ENCODE measurements around the gene SYCP3. TPM values are rescaled to one million over a fixed set of nuclear protein-coding genes. Genes with fewer than 3 reads are reported as not detected.

Gene SYCP3
- total RNA-seq, 1 donor from 2014 or later: not detected

- Histone ChIP-seq H3K9ac (ENCODE audit: low read depth in 1 of 3, low read length in 3 of 3) (no peak overlapping the region), H3K4me3 (ENCODE audit: low read length in 3 of 3) (no peak overlapping the region), H3K36me3 (ENCODE audit: control insufficient read depth in 3 of 3, insufficient read depth in 3 of 3, low read length in 3 of 3) (peaks cover 13 to 27% (median 22%) of the 10 kb centered on the region in 3 donors), H3K4me1 (ENCODE audit: control insufficient read depth in 3 of 3, insufficient read depth in 3 of 3, low read length in 3 of 3) (no peaks in the 10 kb centered on the region), H3K27me3 (ENCODE audit: control insufficient read depth in 3 of 3, insufficient read depth in 3 of 3, low read length in 3 of 3) (no peaks in the 10 kb centered on the region), H3K9me3 (ENCODE audit: control insufficient read depth in 3 of 3, low read length in 3 of 3) (no peaks in the 10 kb centered on the region), H3K27ac (ENCODE audit: low read depth, low read length) (no peak overlapping the region)
Measured at GRCh38 chr12:101763246-101763931, 24.1 kb upstream of the SYCP3 start.

GRCh38 chr12:101761781-101762180, 22.5 kb upstream of the SYCP3 start:
- no peaks in the 10 kb centered on the region for H3K27me3 ChIP-seq (ENCODE audit: control insufficient read depth in 3 of 3, insufficient read depth in 3 of 3, low read length in 3 of 3)
- no peak overlapping the region for H3K4me3 ChIP-seq (ENCODE audit: low read length in 3 of 3)
- H3K9ac ChIP-seq (ENCODE audit: low read depth in 1 of 3, low read length in 3 of 3): no peak overlapping the region
- H3K9me3 ChIP-seq (ENCODE audit: control insufficient read depth in 3 of 3, low read length in 3 of 3): no peaks in the 10 kb centered on the region
- peaks cover 8 to 19% (median 15%) of the 10 kb centered on the region in 3 donors for H3K36me3 ChIP-seq (ENCODE audit: control insufficient read depth in 3 of 3, insufficient read depth in 3 of 3, low read length in 3 of 3)
- no peaks in the 10 kb centered on the region for H3K4me1 ChIP-seq (ENCODE audit: control insufficient read depth in 3 of 3, insufficient read depth in 3 of 3, low read length in 3 of 3)
- H3K27ac ChIP-seq (ENCODE audit: low read depth, low read length): no peak overlapping the region

- Histone ChIP-seq H3K9me3 (ENCODE audit: control insufficient read depth in 3 of 3, low read length in 3 of 3) (no peaks in the 10 kb centered on the region), H3K9ac (ENCODE audit: low read depth in 1 of 3, low read length in 3 of 3) (no peak overlapping the region), H3K4me3 (ENCODE audit: low read length in 3 of 3) (no peak overlapping the region), H3K27ac (ENCODE audit: low read depth, low read length) (no peak overlapping the region), H3K27me3 (ENCODE audit: control insufficient read depth in 3 of 3, insufficient read depth in 3 of 3, low read length in 3 of 3) (no peaks in the 10 kb centered on the region), H3K36me3 (ENCODE audit: control insufficient read depth in 3 of 3, insufficient read depth in 3 of 3, low read length in 3 of 3) (peaks cover 7 to 18% (median 15%) of the 10 kb centered on the region in 3 donors), H3K4me1 (ENCODE audit: control insufficient read depth in 3 of 3, insufficient read depth in 3 of 3, low read length in 3 of 3) (no peaks in the 10 kb centered on the region)
Measured at GRCh38 chr12:101761350-101761749, 22.1 kb upstream of the SYCP3 start.

GRCh38 chr12:101759396-101760047, 20.3 kb upstream of the SYCP3 start:
- peaks cover 4 to 18% (median 12%) of the 10 kb centered on the region in 3 donors for H3K36me3 ChIP-seq (ENCODE audit: control insufficient read depth in 3 of 3, insufficient read depth in 3 of 3, low read length in 3 of 3)

GRCh38 chr12:101750152-101750551, 10.9 kb upstream of the SYCP3 start:
- Histone ChIP-seq H3K36me3 (ENCODE audit: control insufficient read depth in 3 of 3, insufficient read depth in 3 of 3, low read length in 3 of 3) (peaks cover 32 to 57% (median 44%) of the 10 kb centered on the region in 3 donors), H3K9me3 (ENCODE audit: control insufficient read depth in 3 of 3, low read length in 3 of 3) (no peaks in the 10 kb centered on the region), H3K4me1 (ENCODE audit: control insufficient read depth in 3 of 3, insufficient read depth in 3 of 3, low read length in 3 of 3) (no peaks in the 10 kb centered on the region), H3K4me3 (ENCODE audit: low read length in 3 of 3) (no peak overlapping the region), H3K9ac (ENCODE audit: low read depth in 1 of 3, low read length in 3 of 3) (no peak overlapping the region), H3K27ac (ENCODE audit: low read depth, low read length) (no peak overlapping the region), H3K27me3 (ENCODE audit: control insufficient read depth in 3 of 3, insufficient read depth in 3 of 3, low read length in 3 of 3) (no peaks in the 10 kb centered on the region)

More at GRCh38 chr12:101759396-101760047, 20.3 kb upstream of the SYCP3 start:
- H3K4me3 ChIP-seq (ENCODE audit: low read length in 3 of 3): no peak overlapping the region
- no peaks in the 10 kb centered on the region for H3K9me3 ChIP-seq (ENCODE audit: control insufficient read depth in 3 of 3, low read length in 3 of 3)
- H3K27ac ChIP-seq (ENCODE audit: low read depth, low read length): no peak overlapping the region
- no peak overlapping the region for H3K9ac ChIP-seq (ENCODE audit: low read depth in 1 of 3, low read length in 3 of 3)
- H3K27me3 ChIP-seq (ENCODE audit: control insufficient read depth in 3 of 3, insufficient read depth in 3 of 3, low read length in 3 of 3): no peaks in the 10 kb centered on the region
- no peaks in the 10 kb centered on the region for H3K4me1 ChIP-seq (ENCODE audit: control insufficient read depth in 3 of 3, insufficient read depth in 3 of 3, low read length in 3 of 3)

GRCh38 chr12:101749657-101750056, 10.4 kb upstream of the SYCP3 start:
- H3K9ac ChIP-seq (ENCODE audit: low read depth in 1 of 3, low read length in 3 of 3): no peak overlapping the region
- peaks cover 32 to 62% (median 43%) of the 10 kb centered on the region in 3 donors for H3K36me3 ChIP-seq (ENCODE audit: control insufficient read depth in 3 of 3, insufficient read depth in 3 of 3, low read length in 3 of 3)

GRCh38 chr12:101748907-101749306, 9.6 kb upstream of the SYCP3 start:
- peaks cover 37 to 68% (median 51%) of the 10 kb centered on the region in 3 donors for H3K36me3 ChIP-seq (ENCODE audit: control insufficient read depth in 3 of 3, insufficient read depth in 3 of 3, low read length in 3 of 3)

More at GRCh38 chr12:101749657-101750056, 10.4 kb upstream of the SYCP3 start:
- no peaks in the 10 kb centered on the region for H3K27me3 ChIP-seq (ENCODE audit: control insufficient read depth in 3 of 3, insufficient read depth in 3 of 3, low read length in 3 of 3)
- H3K9me3 ChIP-seq (ENCODE audit: control insufficient read depth in 3 of 3, low read length in 3 of 3): no peaks in the 10 kb centered on the region
- H3K4me1 ChIP-seq (ENCODE audit: control insufficient read depth in 3 of 3, insufficient read depth in 3 of 3, low read length in 3 of 3): no peaks in the 10 kb centered on the region
- H3K4me3 ChIP-seq (ENCODE audit: low read length in 3 of 3): no peak overlapping the region
- no peak overlapping the region for H3K27ac ChIP-seq (ENCODE audit: low read depth, low read length)

GRCh38 chr12:101747697-101748096, 8.4 kb upstream of the SYCP3 start:
- Histone ChIP-seq H3K9me3 (ENCODE audit: control insufficient read depth in 3 of 3, low read length in 3 of 3) (no peaks in the 10 kb centered on the region), H3K4me1 (ENCODE audit: control insufficient read depth in 3 of 3, insufficient read depth in 3 of 3, low read length in 3 of 3) (no peaks in the 10 kb centered on the region), H3K4me3 (ENCODE audit: low read length in 3 of 3) (no peak overlapping the region), H3K27ac (ENCODE audit: low read depth, low read length) (no peak overlapping the region), H3K27me3 (ENCODE audit: control insufficient read depth in 3 of 3, insufficient read depth in 3 of 3, low read length in 3 of 3) (no peaks in the 10 kb centered on the region), H3K36me3 (ENCODE audit: control insufficient read depth in 3 of 3, insufficient read depth in 3 of 3, low read length in 3 of 3) (peaks cover 37 to 64% (median 52%) of the 10 kb centered on the region in 3 donors), H3K9ac (ENCODE audit: low read depth in 1 of 3, low read length in 3 of 3) (no peak overlapping the region)

More at GRCh38 chr12:101748907-101749306, 9.6 kb upstream of the SYCP3 start:
- no peaks in the 10 kb centered on the region for H3K27me3 ChIP-seq (ENCODE audit: control insufficient read depth in 3 of 3, insufficient read depth in 3 of 3, low read length in 3 of 3)
- H3K4me3 ChIP-seq (ENCODE audit: low read length in 3 of 3): no peak overlapping the region
- no peak overlapping the region for H3K9ac ChIP-seq (ENCODE audit: low read depth in 1 of 3, low read length in 3 of 3)
- no peaks in the 10 kb centered on the region for H3K4me1 ChIP-seq (ENCODE audit: control insufficient read depth in 3 of 3, insufficient read depth in 3 of 3, low read length in 3 of 3)
- H3K9me3 ChIP-seq (ENCODE audit: control insufficient read depth in 3 of 3, low read length in 3 of 3): no peaks in the 10 kb centered on the region
- no peak overlapping the region for H3K27ac ChIP-seq (ENCODE audit: low read depth, low read length)

GRCh38 chr12:101746661-101747060, 7.4 kb upstream of the SYCP3 start:
- Histone ChIP-seq H3K27ac (ENCODE audit: low read depth, low read length) (no peak overlapping the region), H3K36me3 (ENCODE audit: control insufficient read depth in 3 of 3, insufficient read depth in 3 of 3, low read length in 3 of 3) (peaks cover 35 to 61% (median 47%) of the 10 kb centered on the region in 3 donors), H3K4me3 (ENCODE audit: low read length in 3 of 3) (no peak overlapping the region), H3K4me1 (ENCODE audit: control insufficient read depth in 3 of 3, insufficient read depth in 3 of 3, low read length in 3 of 3) (no peaks in the 10 kb centered on the region), H3K9me3 (ENCODE audit: control insufficient read depth in 3 of 3, low read length in 3 of 3) (no peaks in the 10 kb centered on the region), H3K9ac (ENCODE audit: low read depth in 1 of 3, low read length in 3 of 3) (no peak overlapping the region), H3K27me3 (ENCODE audit: control insufficient read depth in 3 of 3, insufficient read depth in 3 of 3, low read length in 3 of 3) (no peaks in the 10 kb centered on the region)

GRCh38 chr12:101746196-101746595, 6.9 kb upstream of the SYCP3 start:
- peaks cover 31 to 58% (median 43%) of the 10 kb centered on the region in 3 donors for H3K36me3 ChIP-seq (ENCODE audit: control insufficient read depth in 3 of 3, insufficient read depth in 3 of 3, low read length in 3 of 3)
- H3K9me3 ChIP-seq (ENCODE audit: control insufficient read depth in 3 of 3, low read length in 3 of 3): no peaks in the 10 kb centered on the region
- no peak overlapping the region for H3K27ac ChIP-seq (ENCODE audit: low read depth, low read length)
- no peaks in the 10 kb centered on the region for H3K4me1 ChIP-seq (ENCODE audit: control insufficient read depth in 3 of 3, insufficient read depth in 3 of 3, low read length in 3 of 3)
- no peak overlapping the region for H3K9ac ChIP-seq (ENCODE audit: low read depth in 1 of 3, low read length in 3 of 3)
- H3K27me3 ChIP-seq (ENCODE audit: control insufficient read depth in 3 of 3, insufficient read depth in 3 of 3, low read length in 3 of 3): no peaks in the 10 kb centered on the region
- H3K4me3 ChIP-seq (ENCODE audit: low read length in 3 of 3): no peak overlapping the region
